Measurements from ENCODE around the gene LTBP1.

LTBP1 gene

DNA sequence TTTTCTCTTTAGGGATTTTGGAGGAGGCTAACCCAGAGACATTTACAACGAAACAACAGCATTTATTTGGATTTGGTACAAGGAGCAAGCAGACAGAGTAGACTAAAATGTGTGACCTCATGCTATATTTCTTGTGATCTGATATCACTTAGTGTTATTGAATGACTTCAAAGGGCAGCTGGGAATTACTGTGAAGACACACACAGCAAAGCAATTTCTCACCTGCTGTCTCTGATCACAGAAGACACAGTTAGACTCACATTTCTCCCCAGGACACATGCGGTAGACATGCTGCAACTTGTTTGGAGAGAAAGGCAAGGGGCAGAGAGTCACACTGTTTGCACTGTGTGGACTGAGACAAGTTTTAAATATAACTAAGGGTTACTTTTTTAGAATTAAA is 67.5 kb downstream of the LTBP1 start:
- DNase-seq: no peak

DNA sequence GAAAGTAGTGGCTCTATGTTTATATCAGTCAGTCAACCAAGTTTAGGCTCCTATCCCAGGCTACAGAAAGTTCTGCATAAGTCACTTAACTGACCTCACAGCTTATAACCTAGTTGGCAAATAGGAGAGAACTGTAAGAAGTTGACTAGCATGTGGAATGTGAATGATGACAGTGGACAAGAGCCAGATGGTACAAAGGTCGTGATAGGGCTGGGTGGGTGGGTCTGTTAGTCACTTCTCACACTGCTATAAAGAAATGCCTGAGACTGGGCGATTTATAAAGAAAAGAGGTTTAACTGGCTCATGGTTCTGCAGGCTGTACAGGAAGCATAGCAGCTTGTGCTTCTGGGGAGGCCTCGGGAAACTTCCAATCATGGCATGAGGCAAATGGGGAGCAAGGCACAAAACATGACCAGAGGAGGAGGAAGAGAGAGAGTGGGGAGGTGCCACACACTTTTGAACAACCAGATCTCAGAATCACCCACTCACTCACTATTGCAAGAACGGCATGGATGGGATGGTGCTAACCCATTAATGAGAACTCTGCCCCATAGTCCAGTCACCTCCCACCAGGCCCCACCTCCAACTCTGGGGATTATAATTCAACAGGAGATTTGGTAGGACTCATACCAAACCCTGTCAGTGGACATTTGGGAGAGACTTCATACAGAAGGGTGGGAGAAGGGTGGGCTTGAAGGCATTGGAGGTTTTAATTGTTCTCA is 68.8 kb downstream of the LTBP1 start:
- DNase-seq: no peak

DNA sequence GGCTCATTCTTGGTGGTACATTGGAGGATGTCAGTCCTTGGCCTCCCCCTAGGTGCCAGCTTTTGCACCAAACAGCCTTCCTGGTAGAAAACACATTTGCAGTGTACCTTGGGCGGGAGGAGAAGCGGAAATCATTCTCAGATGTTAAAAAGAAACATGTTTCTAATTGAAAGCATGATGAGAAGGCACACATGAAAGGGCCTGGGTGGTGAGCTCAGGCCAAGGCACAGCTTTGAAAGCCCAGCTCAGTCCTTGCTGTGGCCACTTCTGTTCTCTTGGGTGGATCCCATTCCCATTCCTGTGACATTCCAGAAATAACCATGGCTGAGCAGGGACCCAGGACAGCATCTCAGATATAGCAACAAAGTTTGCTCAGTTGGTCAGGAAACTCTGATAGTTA is 71.5 kb downstream of the LTBP1 start:
- no peak for DNase-seq

DNA sequence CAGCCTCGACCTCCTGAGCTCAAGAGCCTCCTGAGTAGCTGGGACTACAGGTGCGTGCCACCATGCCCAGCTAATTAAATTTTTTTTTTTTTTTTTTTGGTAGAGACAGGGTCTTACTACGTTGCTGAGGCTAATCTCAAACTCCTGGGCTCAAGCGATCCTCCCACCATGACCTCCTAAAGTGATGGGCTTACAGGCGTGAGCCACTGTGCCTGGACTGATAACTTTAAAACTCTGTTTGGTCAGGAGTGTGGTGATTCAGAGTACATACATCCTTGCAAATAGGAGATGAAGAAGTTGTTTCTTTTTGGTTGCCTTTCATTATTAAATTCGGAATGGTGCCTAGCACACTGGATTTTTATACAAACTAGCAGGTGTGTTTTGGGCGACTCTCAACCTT is 73.0 kb downstream of the LTBP1 start:
- DNase-seq: no peak

DNA sequence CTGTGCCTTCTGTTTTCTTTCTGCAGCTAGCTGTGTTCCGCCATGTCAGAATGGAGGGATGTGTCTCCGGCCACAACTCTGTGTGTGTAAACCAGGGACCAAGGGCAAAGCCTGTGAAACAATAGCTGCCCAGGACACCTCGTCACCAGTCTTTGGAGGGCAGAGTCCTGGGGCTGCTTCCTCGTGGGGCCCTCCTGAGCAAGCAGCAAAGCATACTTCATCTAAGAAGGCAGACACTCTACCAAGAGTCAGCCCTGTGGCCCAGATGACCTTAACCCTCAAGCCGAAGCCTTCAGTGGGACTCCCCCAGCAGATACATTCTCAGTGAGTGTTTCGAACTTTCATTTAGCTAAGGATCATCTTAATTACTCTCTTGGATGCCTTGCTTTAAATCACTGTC is 74.1 kb downstream of the LTBP1 start:
- DNase-seq: no peak

DNA sequence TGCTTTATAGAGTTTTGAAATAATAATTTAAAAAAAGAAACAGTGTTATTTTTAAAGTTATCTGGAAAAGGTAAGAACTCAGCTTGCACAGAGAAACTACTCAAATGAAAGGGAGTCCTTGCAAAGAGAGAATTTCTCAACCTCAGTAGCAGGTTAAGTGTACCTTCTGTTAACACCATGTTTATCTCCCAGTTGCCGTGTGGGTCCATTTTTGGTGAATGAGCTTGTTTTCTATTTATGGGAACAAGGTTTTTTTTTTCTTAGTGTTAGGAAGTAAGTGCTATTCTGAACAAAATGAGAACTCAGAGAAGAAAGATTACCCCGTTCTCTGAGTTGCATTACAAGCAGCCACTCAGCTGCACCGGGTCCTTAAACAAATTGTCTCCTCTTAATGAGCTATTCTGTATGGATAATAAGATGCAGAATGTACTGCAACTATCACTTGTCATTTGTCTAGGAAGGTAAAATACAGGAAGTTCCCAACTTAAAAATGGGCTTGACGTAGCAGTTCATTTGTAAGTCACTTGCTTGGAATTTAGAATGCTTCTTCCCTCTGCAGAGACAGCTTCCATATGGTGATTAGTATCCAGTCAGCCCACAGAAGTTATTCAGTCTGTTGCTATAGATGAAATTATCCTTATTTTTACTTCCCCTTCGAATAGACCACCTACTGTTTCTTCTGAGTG is 74.9 kb downstream of the LTBP1 start:
- no peak for DNase-seq

DNA sequence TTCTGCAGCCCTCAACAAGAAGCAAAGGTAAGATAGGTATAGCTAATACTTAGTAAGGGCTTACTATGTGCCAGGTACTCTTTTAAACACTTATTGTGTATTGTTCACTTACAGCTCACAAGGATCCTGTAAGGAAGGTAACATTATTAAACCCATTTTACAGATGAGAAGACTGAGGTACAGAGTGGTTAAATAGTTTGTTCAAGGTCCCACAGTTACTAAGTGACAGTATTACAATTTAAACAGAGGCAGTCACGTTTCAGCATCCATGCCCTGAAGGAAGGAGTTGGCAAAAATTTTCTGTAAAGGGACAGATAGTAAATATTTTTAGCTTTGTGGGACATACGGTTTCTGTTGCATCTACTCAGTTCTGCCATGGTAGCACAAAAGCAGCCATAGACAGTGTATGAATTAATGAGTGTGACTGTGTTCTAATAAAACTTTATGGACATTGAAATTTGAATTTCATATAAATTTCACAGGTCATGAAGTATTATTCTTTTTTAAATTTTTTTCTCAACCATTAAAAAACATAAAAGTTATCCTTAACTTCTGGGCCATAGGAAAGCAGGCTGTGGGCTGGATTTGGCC is 75.7 kb downstream of the LTBP1 start:
- DNase-seq: no peak

DNA sequence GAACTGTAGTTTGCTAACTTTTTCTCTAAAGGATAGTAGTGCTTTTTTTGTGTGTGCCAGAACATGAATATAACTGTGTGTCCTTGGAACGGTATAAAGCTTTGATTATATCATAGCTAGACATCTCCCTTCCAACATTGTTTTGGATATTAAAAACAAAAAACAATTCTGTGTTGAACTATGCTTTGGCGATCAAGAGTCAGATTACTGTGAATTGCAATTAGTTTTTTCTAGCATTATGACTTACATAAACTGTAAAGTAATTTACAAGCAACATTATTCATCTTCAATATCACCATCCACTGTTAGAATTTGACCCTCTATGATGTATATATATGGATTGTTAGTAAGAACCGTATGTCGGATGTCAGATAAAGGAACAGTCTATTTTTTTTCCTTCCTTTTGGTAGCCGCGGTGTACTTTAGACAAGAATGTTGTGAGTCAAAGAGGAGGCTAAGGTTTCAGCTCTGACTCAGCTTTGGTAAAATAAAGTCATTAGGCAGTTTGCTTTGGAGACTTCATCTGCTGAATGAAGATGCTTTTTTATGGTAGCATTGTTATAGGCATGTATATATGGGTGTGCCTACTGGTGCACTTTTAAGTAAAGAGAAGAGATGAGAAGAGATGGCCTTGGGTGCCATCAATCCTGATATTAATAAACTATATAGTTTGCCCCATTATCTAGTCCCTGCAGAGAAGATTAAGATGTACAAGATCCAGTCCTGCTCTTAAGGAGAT is 76.4 kb downstream of the LTBP1 start:
- DNase-seq: peak; percentile 77

DNA sequence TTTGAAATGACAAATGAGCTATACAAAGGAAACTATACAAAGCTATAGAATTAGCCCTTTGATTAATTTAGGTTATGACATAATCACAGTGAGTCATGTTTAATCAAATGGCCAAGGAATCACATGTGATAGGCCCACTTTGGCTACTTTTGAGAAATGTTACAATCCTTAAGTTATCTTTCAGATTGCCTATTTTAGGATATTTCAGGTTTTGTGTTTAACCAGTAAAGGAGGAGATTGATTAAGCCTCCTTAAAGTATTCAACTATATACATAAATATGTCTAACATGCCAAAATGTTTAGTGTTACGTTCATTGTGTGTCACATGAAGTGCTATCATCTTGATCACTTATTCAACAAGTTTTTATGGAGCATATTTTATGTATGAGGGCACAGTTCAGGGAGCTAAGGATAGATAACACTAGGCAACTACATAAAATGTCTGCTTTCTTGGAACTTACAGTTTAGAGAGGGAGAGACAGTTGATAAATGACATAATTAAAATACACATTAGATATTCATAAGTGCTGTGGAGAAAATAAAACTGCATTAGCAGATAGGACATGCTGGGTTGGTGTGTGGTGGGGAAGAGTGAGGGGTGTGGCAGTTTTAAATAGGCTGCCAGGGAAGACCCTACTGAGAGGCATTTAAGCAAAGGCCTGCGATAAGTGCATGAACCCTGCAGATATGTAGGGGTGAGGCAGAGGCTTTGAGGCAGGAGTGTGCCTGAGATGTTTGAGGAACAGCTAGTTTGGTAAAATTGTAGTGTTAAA is 77.2 kb downstream of the LTBP1 start:
- no peak for DNase-seq

DNA sequence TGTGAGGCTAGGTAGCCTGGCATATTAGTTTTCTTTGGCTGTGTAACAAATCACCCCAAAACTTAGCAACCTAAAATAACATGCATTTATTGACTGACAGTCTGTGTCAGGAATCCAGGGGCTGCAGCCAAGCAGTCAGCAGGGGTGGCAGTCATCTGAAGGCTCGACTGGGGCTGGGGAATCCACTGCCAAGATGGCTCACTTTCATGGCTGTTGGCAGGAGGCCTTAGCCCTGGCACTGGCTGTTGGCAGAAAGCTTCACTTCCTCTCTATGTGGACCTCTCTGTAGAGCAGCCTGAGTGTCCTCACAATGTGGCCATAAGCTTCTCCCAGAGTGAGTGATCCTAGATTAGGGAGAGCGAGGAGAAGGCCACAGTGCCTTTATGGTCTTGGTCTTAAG is 78.0 kb downstream of the LTBP1 start:
- no peak for DNase-seq

DNA sequence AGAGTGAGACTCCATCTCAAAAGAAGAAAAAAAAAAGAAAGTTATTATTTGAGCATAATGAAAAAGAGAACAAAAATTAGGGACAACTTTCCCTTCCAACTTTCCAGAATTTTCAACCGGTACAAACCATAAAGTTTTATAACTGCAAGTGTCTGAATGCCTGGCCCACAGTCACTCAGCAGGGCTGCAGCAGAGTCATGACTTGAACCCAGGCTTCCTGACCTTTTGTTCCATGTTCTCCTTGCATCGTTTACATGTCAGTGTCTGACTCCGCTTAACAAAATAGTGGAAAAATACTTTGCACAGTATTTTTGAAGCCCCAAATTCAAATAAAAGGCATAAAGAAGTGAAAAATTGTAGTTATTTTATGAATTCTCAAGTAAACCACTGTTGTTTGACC is 82.7 kb downstream of the LTBP1 start:
- no peak for DNase-seq

DNA sequence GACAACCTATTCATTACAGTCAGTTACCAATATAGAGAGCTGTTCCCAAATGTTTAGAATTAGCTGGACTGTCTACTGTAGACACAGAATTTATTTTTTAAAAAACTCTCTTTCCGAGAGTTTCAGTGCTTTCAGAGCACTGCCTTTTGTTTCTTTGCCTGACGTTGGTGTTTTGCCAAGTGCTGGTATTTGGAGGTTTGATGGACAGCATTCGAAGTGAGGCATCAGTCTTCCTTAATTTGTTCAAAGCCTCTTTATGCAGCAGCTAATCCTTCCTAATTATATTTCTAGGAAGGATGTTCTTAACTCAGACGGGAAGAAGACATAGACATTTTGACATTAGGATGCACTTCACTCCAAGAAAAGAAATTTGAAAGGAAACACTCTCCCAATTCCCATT is 83.2 kb downstream of the LTBP1 start:
- no peak for DNase-seq

DNA sequence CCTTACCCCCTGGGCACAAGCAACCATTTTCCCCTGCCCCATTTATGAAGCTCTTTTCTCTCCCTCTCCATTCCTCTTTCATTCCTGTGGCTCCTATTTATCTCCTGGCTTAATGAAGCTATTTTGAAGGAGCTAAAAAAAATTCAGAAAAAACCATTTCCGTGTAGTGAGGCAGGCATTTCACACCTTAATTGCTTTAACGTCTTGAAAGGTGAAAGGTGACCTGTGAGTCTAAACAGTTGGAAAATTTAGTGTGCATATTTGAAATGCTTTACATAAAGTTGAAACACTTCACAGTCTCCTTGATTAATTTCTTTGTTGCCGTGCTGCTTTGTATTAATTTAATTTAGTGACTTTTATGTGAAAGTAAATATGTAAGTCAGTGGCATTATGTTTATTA is 83.6 kb downstream of the LTBP1 start:
- DNase-seq: no peak

DNA sequence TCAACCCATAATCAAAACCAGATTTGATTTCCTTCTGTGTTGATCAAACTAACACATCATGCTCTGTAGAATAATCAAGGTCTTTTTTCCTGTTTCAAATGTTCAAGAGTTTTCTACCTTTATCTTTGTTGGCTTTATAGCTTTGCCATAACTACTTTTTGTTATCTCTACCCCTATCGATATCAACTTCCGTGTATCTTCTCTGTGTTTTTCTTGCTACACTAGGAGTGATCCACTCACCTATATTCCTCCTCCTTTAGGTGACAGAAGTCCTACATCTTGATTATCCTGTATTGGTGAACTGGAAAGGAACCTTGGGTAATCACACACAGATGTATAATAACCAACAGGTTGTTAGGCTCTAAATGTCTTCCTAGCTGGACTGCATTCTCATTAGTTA is 85.5 kb downstream of the LTBP1 start:
- no peak for DNase-seq

DNA sequence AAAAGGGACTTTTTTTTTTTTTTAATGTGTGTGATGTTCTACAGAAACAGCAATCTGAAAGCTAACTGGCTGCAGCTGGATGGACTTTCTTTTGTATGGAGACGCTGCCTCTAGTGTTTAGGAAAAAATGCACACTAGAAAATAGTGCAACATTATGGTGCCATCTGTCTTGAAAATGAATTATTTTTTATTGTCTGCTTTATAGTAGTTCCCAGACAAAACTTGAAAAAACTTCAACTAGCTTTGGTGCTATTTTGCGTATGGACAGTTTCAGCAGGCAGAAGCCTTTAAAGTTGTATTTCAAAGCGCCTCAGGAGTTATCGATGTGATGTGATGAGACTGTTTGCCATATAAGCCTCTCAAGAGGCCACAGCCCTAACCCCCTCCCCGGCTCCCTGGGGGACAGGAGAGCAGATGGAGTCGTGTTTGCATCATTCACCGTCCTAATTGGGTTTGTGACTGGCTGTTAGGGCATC is 86.9 kb downstream of the LTBP1 start:
- DNase-seq: peak; percentile 21

DNA sequence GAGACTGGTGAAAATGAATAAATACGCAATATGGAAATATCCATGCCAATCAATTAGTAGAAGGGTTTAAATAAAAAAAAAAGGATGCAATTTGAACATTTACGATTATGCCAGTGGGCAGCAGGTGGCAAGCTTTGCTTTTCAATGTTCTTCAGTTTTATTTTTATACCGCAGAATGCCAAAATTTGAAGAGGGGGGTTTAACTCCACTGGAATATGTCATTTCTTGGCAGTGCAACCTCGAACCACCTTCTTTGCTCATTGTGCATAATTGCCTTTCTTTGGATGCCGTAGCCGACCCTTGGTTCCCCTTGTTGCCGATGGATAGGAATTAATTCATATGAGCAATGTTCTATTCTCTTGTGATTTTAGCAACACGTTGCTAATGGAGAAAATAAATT is 88.0 kb downstream of the LTBP1 start:
- DNase-seq: no peak

DNA sequence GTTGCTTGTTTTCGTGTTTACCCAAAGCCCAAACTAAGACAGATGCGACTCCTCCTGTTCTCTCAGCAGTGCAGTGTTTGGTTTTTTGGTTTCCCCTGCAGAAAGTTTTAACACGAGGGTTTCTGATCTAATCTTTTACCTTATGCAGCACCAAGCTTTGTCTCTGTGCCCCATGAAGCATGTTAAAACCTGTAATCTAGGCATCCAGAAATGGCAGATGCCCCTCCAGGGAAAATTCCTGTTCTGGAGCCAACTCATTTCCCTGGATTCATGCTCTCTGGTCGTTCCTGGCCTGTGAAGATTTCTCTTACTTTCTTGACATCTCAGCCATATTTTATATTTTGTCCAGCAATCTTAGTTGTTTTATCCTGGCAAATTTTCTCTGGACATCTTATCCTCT is 91.5 kb downstream of the LTBP1 start:
- no peak for DNase-seq

DNA sequence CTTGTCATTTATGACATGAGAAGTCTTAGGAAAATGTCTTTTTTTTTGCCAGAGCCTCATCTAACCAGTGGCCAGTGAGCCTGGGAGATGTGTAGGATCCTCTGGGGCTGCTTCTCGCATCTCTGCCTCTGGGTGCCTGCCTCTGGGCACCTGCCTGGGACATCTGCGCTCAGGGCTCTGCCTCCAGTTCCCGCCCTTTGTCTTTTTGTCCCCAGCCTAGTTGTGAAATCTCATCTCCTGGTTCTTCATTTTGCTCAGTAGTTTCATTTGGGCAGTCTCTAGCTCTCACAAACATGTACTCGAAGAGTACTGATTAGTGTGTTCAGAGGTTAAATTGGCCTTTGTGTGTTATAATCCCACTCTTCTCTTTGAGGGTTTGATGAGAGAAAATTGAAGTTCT is 92.0 kb downstream of the LTBP1 start:
- no peak for DNase-seq

DNA sequence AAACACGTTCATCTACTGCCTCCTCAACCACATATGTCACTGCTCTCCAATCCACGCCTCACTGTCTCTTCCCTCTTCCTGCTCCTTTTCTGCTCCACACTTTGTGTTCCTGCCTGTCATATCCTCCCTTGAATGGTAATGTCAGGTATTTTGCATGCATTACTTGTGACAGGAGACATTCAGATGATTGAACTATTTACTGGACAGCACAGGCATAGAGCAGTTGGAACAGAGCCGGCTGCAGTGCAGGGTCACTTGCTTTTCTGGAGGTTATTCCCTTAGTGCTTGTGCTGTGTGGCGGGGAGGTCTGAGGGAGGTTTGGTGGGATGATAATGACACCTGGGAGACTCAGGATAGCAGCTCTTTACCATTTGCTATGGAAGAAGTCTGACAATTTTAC is 93.8 kb downstream of the LTBP1 start:
- DNase-seq: no peak

DNA sequence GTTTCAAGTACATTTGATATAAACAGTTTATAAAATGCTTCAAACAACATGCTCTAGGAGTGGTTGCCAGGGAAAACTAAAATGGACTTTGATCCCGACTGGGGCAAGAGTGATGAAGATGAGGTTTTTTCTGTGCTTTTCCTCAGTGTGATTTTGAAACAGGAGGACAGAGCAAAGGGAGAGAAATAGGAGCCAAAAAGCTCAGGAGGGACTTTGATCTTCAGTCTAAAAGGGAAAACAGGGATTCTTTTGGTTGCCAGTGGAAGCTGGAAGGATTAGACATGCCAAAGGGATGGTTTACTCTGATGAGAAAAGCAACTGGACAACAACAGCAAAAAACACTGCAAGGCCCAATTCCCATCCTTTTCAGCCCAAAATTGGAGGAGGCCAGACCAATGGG is 95.5 kb downstream of the LTBP1 start:
- DNase-seq: no peak

DNA sequence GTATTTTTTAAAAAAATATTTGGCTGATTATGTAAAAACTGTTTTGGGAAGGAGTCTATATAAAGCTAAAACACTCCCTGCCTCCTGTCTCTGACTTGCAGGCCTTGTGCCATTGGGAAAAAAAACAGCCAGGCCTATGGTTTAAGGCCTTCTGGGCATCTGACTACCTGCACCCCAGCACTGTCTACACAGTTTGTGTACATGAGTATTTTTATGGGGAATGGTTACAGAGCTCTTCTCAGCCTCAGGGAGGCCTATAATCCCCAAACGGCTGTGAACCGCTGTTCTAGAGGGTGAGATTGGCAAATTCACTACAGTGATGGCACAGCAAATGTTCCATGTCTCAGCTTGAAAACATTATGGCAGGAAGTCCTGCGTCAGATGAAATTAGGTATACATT is 96.1 kb downstream of the LTBP1 start:
- no peak for DNase-seq

DNA sequence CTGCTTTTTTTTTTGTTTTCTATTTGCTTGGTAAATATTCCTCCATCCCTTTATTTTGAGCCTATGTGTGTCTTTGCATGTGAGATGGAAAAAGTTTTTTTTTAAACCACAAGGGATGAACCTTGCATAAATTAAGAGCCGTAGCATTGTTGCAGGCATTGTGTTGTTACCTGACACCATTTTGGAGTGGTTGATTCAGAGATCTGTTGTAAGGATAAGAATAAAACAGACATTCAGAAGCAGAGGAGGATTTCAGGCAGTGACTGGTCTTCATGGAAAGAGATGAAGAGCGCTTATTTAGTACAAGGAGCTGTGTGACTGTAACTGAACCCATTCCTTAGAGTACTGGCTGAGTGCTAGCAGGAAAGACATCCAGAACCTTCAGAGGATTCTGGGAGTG is 101.2 kb downstream of the LTBP1 start:
- DNase-seq: no peak
